AG04450 (cell line): ENCODE data around the gene FOXQ1. TPM values are rescaled to one million over a fixed set of nuclear protein-coding genes. Genes with fewer than 3 reads are reported as not detected.

Experiments
- CTCF ChIA-PET: fragments of 300-600, 350-600 bp; formaldehyde crosslinking; extraction: SDS; loops from one replicate; lab custom pipeline; 2022; ENCODE audit warnings: antibody characterized with exemption, inconsistent platforms; lab: Charles Lee
- POLR2A ChIA-PET: fragments of 350-600 bp; formaldehyde crosslinking; extraction: SDS; loops from one replicate; lab custom pipeline; 2021; ENCODE audit warnings: antibody characterized with exemption, inconsistent platforms; lab: Yijun Ruan, JAX
- DNase-seq: peaks from one replicate; pipeline ENCODE4 v3.0.0-alpha.2; 2011; ENCODE audit warnings: low read depth, low spot score
- H3K27ac ChIP-seq: one replicate; pipeline ENCODE4 v1.5.1; 2012; ENCODE audit warnings: low read depth, low read length, control low read depth
- H3K27me3 ChIP-seq: one replicate; pipeline ENCODE4 v1.6.0; 2012; ENCODE audit warnings: low read length; ENCODE audit not compliant: control insufficient read depth, insufficient read depth
- H3K4me3 ChIP-seq: 2 replicates; pipeline ENCODE4 v1.5.1; 2011; ENCODE audit warnings: mild to moderate bottlenecking, low read depth, low read length, control low read depth
- H3K9me3 ChIP-seq: 2 replicates; pipeline ENCODE4 v1.5.1; 2012; ENCODE audit warnings: low read length; ENCODE audit not compliant: control insufficient read depth, insufficient read depth
- polyA plus RNA-seq: library from polyadenylated mRNA; depleted of rRNA; stranded (reverse); fragments of >200 nt; gene quantifications from 2 replicates; pipeline ENCODE4 v1.2.3, GENCODE V29; 2011
- TF ChIP-seq, protein P1 (sequence below): IDR thresholded peaks from 2 replicates; pipeline ENCODE4 v1.5.1; 2011; ENCODE audit warnings: low read depth, low read length, control low read depth, inconsistent platforms

Gene FOXQ1
- polyA plus RNA-seq, 1 experiment, result 0.07 TPM

DNA sequence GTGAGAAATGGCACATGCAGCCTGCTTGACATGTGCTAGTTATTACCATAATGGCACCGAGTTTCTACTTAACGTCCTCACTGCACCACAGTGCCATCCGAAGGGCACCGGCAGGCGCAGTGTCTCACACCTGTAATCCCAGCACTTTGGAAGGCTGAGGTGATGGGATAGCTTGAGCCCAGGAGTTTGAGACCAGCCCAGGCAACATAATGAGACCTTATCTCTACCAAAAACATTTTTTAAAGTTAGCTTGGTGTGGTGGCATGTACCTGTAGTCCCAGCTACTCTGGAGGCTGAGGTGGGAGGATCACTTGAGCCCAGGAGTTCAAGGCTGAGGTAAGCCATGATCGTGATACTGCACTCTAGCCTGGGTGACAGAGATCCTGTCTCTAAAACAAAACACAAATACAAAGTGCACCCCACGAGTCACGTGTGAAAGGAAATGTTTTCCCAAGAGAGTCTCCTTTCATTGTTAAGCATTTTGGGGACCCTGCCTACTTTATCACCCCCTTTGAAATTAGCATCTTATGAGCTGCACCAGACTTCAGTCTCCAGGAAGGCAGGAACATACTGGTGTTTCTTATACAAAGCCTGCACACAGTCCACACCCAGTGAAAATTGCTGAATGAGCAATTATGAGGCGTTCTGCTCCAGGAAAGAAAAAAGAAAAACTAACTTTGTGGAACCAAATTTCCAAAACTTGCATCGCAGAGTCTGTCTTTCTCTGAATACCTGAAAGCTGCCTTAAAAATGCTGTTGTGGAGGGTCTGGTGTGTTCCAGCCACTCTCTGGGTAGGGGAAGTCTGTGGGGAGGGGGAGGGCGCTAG lies 47.1 kb upstream of the FOXQ1 start:
- TF ChIP-seq, protein P1, sequence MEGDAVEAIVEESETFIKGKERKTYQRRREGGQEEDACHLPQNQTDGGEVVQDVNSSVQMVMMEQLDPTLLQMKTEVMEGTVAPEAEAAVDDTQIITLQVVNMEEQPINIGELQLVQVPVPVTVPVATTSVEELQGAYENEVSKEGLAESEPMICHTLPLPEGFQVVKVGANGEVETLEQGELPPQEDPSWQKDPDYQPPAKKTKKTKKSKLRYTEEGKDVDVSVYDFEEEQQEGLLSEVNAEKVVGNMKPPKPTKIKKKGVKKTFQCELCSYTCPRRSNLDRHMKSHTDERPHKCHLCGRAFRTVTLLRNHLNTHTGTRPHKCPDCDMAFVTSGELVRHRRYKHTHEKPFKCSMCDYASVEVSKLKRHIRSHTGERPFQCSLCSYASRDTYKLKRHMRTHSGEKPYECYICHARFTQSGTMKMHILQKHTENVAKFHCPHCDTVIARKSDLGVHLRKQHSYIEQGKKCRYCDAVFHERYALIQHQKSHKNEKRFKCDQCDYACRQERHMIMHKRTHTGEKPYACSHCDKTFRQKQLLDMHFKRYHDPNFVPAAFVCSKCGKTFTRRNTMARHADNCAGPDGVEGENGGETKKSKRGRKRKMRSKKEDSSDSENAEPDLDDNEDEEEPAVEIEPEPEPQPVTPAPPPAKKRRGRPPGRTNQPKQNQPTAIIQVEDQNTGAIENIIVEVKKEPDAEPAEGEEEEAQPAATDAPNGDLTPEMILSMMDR, result no peak
- Histone ChIP-seq H3K9me3 (no peaks in the 10 kb centered on the region), H3K27me3 (peaks cover 7% of the 10 kb centered on the region), H3K4me3 (no peak overlapping the region), H3K27ac (no peak overlapping the region)
- CTCF ChIA-PET, result no interaction called here
- POLR2A ChIA-PET, result no interaction called here
- DNase-seq, result no peak

GRCh38 chr6:1266686-1267056 lies 45.2 kb upstream of the FOXQ1 start:
- peaks cover 9% of the 10 kb centered on the region for H3K27me3 ChIP-seq
- no peak for DNase-seq
- TF ChIP-seq, protein P1, result no peak
- no peak overlapping the region for H3K4me3 ChIP-seq
- ChIA-PET POLR2A (no interaction called here), CTCF (no interaction called here)
- H3K9me3 ChIP-seq, result no peaks in the 10 kb centered on the region
- H3K27ac ChIP-seq, result no peak overlapping the region

GRCh38 chr6:1267057-1267732 lies 44.7 kb upstream of the FOXQ1 start:
- CTCF ChIA-PET, result no interaction called here
- DNase-seq, result no peak

GRCh38 chr6:1267790-1268762 lies 43.8 kb upstream of the FOXQ1 start:
- Histone ChIP-seq H3K27me3 (peaks cover 9% of the 10 kb centered on the region), H3K9me3 (0 out of 2 replicates have a peak, but pooled peaks cover 4% of the 10 kb centered on the region), H3K4me3 (no peak overlapping the region), H3K27ac (no peak overlapping the region)
- DNase-seq, result no peak
- CTCF ChIA-PET, result no interaction called here
- TF ChIP-seq, protein P1, result no peak
- POLR2A ChIA-PET, result no interaction called here

More at GRCh38 chr6:1267057-1267732, 44.7 kb upstream of the FOXQ1 start:
- Histone ChIP-seq H3K9me3 (no peaks in the 10 kb centered on the region), H3K4me3 (no peak overlapping the region), H3K27ac (no peak overlapping the region), H3K27me3 (peaks cover 9% of the 10 kb centered on the region)
- POLR2A ChIA-PET, result no interaction called here
- TF ChIP-seq, protein P1, result no peak
